ENCODE data around the gene LRRC4.

The LRRC4 gene

DNA sequence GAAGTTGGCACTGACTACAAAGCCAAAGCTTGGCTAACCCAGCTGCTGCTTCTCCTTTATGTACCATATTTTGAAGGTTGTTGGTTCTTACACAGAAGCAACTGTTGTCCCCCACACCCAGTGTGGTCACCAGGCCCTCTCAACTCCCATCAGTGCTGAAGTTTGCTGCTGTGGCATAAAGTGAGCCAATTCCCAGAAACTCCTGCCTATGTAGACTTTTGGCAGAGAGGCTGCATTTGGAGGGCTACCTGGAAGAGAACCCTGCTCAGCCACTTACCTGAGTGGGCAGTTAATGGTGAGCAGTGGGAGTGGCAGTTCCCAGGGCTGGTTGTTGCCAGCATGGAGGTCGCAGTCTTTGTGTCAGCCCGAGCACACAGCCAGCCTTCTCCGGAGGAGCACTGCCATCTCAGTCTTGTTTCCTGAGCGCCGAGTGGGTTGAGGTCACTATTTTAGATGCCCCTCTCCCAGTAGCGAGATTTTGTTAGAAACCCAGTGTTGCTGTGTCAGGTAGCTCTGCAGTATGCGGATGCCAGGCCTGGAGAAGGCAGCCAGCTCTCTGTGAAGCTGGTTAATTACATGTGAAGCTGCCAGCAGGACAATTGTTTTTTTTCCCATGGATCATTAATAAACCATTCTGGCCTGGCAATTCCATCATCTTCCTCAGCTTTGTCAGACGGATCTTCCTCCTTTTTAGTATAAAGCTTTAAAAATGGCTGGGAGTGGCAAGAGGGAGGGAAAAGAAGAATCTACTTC lies 24.5 kb downstream of the LRRC4 start:
- no peak for DNase-seq (ENCODE audit: low read depth, low spot score)

DNA sequence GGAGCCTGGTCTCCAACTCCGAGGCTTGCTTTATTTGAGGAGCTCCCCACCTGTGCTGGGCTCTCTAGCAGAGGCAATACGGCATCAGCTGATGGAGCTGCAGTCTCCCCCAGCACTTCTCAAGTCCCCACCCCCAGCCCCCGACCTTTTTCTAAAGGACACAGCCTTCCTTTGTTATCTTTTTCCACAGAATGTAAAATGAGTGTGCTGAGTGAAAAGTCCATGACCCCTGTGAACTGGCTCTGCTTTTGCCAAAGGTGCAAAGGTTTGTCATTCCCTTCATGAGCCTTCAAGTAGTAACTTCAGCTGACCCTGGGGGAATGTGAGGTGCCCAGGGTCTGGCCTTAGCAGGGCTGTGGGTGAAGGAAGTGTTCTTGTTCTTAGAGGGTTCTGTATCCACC lies 25.5 kb downstream of the LRRC4 start:
- no peak for DNase-seq (ENCODE audit: low read depth, low spot score)

DNA sequence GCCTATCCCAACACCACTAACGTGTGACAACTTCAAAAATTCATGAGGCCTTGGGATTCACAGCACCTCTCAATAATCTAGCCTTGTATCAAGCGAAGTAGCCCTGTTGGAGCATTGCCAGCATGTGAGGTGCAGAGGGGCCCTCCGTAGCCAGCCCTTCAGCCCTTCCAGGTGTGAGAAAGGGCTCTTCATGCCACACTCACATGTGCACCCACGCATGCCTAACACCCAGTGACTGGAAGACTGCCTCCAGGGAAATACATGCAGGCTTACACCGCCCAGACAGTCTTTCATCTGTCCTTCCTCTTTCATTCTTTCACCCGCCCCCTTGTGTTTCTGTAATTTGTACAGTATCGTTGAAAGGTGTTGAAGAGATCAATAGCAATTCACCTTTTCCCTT lies 26.1 kb downstream of the LRRC4 start:
- DNase-seq (ENCODE audit: low read depth, low spot score): no peak

DNA sequence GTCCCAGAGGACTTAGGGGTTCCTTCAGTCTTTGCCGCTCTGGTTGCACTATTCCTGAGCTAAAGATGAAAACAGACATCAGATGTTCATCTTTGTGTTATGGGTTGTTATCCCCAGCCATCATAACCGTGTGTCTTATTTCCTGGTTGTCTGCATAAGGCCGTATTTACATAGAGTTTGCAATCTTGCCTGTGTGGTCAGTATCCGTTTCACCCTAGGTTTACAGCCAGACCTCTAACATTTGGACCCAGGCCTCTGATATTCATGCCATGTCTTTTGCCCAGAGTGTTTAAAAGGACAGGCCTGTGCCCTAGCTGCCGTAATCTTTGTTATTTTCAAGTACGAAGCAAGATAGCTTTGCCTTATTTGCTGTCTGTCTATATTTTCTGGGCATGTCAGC lies 26.6 kb downstream of the LRRC4 start:
- no peak for DNase-seq (ENCODE audit: low read depth, low spot score)

DNA sequence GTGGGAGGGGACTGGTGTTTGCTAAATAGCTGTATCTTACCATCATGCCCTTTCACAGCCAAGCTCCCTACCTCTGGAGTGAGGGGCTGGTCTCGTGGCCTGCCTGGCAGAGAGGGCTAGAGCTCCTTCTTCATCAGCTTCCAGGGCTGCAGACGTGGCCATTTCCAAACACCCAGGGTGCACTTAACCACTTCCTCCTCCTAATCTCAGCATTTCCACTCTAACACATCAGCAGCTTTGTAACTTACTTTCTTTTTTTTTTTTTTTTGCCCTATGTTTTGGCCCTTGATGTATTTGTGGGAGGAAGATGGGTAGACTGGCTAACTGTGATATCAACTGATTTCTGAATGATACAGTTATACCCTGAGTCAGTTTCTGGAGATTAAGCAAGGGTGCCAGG lies 27.4 kb downstream of the LRRC4 start:
- no peak for DNase-seq (ENCODE audit: low read depth, low spot score)

DNA sequence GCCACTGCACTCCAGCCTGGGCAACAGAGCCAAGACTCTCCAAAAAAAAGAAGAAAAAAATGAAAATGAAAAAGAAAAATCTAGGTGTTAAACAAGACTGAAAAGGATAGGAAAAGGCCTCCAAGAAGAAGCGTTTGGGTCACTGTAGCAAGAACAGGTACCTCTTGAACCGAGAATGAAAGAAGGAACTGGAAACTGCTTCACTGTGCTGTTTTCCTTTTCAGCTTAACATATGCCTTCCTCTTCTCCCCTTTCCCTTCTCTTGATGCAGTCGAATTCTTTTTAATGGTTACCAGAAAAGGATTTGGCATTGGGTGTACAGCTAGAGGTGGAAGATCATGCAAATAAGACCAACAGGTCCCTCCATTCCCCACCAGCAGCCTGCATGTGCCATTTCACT lies 28.1 kb downstream of the LRRC4 start:
- DNase-seq (ENCODE audit: low read depth, low spot score): no peak

DNA sequence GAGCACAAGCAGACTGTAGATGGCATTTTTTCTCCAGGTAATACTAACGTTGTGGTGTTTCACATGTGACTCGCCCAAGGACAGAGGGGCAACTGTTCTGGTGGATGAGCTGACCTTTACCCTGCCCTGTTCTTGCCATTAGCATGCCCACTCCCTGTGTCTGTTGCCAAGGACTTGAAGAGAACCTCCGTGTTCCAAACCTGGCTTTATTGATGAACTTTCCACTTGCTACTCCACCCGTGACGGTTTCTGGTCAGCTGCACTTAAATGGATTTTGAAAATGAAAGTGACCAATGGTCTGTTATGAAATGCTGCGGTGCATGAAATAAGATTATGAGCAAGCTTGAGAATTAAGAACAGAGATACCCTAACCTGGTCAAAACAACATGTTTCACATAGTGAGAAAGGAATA lies 30.4 kb downstream of the LRRC4 start:
- no peak for DNase-seq (ENCODE audit: low read depth, low spot score)

DNA sequence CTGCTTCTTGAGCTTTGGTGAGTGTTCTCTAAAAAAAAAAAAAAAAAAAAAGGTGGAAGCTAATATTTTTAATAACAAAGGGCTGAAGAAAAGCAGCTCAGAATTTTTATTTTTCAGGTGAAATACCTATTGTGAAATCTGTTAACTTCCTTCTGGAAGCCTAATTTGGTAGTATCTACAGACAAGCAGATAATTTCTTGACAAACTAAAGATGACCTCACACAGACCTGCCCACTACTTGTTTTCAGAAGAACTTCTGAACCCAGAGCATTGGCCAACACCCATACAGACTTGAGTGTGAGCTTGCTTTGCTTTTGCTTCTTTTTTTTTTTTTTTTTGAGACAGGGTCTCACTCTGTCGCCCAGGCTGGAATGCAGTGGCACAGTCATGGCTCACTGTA lies 31.2 kb downstream of the LRRC4 start:
- DNase-seq (ENCODE audit: low read depth, low spot score): no peak

DNA sequence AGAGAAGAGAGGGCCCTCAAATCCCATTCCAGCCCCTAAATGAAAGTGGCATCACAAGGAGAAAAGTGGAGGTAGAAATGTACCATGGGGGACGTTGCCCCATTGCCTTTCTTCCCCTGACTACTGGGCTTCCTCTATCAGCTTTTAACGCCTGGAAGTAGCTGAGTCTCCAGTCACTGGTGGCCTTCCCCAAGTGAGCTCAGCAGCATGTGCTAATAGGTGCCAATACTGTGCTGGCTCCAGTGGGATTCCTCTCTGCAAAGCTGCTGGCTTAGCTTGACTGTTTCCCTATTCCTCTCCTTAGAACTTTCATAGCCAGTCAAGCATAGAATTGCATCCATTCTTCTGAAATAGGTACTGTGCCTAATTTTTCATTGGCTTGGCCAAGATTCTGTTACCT lies 32.6 kb downstream of the LRRC4 start:
- no peak for DNase-seq (ENCODE audit: low read depth, low spot score)

DNA sequence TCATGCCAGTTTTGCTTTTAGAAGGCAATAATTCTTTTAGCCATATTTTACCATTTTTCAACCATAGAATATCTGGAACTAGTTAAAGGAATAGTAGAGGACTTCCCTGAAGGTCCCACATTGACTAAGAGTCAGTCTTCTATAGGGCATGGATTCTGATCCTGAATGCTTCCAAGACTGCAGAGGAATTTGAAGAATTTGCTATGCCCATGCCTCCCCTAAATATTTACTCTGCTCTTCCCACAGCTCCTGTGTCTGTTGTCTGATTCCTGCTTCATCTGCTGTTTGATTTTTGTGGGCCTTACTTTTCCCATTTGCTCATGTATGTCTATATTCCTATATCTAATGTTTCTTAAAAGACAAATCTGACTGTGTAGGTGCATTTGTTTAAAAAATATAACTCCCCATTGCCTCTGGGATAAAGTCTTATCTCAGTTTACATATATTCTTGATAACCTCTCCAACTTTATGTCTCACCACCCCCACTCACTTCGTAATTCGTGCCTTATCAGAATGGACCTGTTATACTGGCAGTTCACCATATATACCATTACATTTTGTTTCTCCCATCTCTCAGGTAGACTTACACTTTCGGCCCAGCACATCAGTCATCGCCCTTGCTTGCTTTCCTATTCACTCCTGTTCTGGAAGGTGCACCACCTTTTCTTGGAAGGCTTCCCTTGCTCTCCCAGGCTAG lies 33.9 kb downstream of the LRRC4 start:
- DNase-seq (ENCODE audit: low read depth, low spot score): no peak

DNA sequence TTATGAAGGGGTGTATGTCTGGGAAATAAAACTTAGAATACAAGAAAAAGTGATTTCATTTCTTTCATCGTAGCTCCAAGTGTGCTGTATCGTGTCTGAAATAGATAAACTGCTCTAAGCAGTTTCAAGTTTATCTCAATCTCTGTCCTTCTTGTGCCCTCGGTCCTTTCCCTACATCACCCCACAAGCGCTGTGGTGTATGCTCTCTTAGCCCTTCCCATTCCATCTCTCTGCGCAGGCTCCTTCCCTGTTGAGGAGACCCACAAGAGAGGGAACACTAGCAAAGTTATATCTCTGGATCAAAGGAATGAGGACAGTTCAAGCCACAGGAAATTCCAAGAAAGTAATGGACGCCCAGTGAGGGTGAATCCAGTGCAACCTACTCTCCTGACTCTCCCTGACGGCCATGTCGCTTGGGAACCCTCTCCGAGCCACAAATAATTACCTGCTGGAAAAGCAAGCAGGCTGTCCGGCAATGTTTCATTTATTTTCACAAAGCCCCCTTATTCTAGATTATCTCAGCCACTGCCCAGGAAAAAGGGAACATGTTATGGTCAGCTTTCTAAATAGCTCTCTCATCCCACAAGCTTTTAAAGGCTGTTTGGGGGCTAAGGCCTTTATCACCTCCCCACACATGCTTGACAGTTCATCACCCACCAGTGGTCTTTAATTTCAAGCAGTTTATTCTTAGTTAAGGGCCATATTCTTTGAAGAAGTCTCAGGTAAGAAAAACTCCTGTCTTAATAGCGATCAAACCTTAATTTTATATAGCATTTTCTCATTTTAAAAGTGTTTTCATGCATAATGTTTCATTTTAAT lies 34.8 kb downstream of the LRRC4 start:
- no peak for DNase-seq (ENCODE audit: low read depth, low spot score)

DNA sequence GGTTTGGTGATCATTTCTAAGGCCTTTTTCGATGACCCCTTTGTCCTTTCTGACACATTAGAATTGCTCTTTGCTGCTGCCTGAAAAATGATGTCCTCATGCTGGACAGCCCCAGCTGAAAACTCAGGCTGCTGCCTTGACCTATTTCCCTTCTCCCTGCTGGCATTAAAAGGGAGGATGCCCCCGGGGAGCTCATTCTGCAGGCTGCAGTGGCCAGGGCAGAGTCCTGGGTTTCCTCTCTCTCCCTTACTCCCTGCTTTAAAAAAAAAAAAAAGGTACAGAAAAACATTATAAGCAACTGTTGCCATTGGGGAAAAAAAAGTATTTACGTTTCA lies 35.4 kb downstream of the LRRC4 start:
- no peak for DNase-seq (ENCODE audit: low read depth, low spot score)

DNA sequence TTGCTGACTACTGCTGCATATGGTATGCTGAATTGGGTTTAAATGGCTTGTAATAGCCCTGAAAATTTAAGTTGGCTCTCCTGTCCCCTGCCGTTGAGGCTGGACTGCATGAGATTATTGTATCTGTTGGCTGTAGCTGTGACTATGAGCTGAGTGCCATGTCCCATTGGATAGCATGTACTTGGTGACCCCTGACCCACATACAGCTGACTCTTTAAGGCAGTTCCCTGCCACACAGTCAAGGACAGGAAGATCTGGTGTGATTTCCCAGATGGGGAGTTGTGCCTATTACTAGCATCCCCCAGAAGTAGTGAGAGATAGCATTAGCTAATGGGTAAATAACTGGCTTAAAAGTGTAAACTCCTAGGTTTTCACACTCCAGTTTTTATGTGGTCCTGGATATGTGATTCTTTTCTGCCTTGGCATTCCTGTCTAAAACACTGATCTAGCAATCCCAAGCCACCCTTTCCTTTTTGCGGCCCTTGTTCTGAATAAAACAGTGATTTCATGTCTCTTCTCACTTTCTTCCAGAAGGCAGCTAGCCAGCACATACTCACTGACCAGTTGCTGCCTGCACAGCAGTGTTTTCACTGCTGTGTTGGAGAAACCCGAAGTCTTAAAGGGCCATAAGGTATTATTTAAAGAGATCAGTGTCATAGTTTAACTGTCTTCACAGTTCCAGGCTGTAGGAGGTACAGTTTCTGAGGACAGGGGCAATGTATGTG lies 35.9 kb downstream of the LRRC4 start:
- no peak for DNase-seq (ENCODE audit: low read depth, low spot score)

DNA sequence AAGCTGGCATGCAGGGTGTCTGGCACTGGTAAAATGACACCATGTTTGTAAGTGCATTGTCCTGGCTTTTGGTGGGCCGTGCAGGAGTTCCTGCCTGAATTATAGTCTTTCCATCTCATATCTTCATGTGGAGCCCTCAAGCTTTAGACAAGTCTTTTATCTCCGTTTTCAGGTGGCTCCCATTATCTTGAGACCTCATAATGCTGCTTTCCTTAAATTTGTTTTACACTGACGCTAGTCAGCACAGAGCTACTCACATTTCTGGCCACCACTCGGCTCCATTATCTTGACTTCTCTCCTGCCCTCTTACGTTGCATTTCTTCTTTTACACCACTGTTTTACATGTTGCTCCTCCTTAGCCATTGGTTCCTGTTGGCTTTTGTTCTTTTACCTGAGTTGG lies 37.2 kb downstream of the LRRC4 start:
- DNase-seq (ENCODE audit: low read depth, low spot score): no peak

DNA sequence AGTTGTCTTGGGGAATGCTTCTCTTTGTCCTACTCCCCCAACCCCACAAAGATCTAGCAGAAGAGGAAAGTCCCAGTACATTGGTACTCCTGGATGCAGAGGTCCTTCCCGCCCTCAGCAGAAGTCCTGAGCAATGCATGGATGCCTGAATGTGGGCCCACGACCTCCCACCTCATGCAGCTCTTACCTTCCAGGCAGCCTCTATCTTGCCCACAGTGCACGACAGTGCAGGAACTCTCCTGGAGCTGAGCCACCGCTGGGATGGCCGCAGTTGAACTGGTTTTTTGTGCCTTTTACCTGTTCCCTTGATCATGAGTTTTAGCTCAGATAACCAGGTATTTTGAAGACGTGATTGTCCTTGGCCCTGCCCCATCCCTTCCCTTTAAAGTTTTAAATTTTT lies 37.9 kb downstream of the LRRC4 start:
- DNase-seq (ENCODE audit: low read depth, low spot score): no peak

DNA sequence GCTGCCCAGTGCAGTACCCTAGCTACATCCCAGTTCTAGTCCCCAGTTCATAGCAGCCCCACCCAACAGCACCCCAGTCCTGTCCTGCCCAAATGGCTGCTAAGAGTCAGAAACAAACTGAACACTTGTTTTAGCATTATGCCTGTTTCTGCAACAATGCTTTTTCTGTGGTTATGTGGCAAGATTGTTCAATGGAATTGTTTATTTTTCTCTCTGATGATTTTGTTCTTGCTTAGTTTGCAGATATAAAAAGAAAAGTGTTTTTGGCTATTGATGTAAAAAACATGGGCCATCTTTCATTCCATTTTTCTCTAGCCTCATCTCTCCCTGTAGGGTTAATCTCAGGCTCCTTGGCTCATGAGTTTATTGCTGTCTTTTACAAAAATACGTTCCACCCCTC lies 42.5 kb downstream of the LRRC4 start:
- DNase-seq (ENCODE audit: low read depth, low spot score): no peak

DNA sequence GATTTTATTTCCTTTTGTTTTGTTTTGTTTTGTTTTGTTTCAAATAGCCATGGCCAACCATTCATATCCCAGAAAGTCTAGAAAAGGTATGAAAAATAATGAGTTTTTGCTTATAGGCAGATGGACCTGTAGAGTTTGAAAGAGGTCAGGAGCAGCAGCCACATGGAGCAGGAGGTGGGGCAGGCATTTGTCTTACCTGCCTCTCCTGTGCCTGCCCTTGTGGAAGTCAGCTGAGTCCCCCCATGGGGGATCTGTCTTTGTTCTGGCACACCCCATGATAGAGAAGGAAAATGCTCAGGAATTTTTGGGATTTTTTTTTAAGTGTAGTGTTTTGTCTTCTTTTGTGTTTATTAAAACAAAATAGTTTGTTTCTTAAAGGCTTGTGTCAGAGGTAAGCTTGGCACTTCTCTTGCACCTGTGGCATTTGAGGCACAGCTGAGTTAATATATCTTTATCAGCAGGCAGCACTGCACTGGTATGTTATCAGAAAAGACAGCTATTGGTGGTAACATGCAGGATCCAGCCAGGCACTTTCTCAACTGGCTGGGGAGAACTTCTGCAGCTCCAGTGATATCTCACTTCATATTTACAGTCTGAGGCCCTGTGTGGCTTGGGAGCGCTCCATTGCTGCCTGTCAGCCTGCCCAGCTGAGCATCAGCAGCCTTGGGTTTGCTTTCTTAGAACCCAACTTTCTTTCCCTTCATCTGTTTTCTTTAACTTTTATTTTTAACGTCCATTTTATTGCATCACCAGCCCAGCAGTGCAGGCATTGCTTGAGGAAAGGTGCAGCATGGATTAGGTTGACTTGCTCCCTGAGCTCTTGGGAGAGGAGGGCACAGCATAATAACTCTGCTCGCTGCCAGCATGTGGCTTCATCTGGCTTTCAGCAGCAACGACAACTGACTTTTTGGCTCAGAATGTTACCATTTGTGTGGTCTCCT lies 44.4 kb downstream of the LRRC4 start:
- no peak for DNase-seq (ENCODE audit: low read depth, low spot score)

DNA sequence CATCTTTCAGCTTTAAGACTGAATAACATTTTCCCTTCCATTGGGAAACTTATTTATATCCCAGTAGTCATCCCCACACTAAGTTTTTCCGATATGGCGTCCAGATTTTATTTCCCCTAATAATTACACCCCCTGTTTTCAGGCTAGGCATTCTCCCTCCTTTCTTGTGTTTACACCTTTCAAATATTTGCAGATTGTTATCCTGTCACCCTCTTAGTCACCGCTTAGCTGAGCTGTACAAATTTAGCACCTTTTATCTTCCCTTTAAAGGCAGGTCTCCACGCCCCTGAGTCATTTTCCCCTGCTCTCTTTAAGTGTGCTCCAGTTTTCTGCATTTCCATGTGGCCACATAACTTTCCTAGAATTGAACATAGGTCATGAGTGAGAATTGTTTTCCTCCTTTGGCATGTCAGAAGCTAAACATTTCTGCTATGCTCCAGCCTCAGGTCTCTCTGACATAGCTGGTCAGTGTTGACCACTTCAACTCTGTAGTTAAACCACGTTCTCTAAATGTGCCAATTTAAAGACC lies 47.4 kb downstream of the LRRC4 start:
- DNase-seq (ENCODE audit: low read depth, low spot score): no peak

DNA sequence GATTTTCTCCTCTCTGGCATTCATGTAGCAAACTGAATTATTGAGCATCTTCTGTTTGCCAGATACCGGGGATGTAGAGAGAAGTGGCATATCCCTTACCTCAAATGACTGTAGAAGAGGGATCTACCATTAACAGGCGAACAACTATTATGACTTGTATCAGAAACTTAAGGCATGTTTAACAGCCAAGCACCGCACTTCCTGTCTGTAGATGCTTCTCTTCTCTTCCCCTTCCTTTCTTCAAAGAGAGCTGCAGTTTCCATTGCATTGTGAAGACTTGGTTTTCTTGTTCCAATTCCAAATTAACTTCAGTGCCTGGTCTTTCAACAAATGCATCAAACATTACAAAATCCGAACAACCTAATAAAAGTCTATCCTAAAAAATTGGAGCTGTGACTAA lies 49.3 kb downstream of the LRRC4 start:
- DNase-seq (ENCODE audit: low read depth, low spot score): no peak

DNA sequence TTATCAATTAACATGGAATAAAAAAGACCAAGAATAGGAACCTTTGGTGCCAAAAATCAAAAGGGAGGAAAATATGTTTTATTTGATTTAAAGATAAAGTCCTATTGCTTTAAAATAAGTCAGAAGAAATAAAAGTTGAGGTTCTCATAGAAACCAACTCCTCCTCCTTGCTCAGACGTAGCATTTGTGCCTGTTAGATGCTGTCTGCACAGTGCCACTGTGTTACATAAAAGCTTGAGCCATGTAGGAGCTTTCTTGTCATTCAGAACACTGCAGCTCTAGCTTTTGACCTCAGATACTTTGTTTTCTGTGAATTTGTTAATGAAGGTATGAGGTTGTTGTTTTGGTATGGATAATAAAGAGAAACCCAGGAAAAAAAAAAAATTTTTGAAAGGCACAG lies 50.3 kb downstream of the LRRC4 start:
- no peak for DNase-seq (ENCODE audit: low read depth, low spot score)

DNA sequence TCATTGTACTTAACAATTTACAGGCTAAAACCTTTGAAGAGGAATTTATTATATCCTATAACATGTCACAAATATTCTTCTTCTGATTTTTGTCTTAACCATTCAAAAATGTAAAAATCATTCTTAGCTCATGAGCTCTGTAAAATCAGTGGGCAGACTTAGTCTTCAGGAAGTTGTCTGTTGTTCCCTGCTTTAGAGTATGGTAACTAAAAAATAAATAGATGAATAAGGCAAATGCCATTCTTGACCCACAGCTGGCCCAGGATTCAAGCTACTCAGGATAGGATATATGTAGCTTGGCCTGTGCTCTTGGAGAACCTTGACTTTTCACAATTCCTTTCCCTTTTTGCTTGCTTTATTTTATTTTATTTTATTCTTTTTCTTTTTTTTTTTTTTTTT lies 51.5 kb downstream of the LRRC4 start:
- DNase-seq (ENCODE audit: low read depth, low spot score): no peak

Measured in activated CD4-positive, CD25-positive, alpha-beta regulatory T cell treated with anti-CD3 and anti-CD28 coated beads, Interleukin-2, amount 50 U/mL, for 16 hours (primary cell).